Activated naive CD4-positive, alpha-beta T cell treated with anti-CD3 and anti-CD28 coated beads, Interleukin-2, amount 10 ng/mL, durations not matched to agents 5 hours and 36 hours (primary cell): ENCODE data around the gene ZFY. TPM values are rescaled to one million over a fixed set of nuclear protein-coding genes. Genes with fewer than 3 reads are reported as not detected.

Experiments used
- total RNA-seq, 2 experiments: library from RNA; stranded (reverse); gene quantifications; one replicate each; pipeline ENCODE4 v1.2.3, GENCODE V29; 2021

ZFY gene
- 10 to 100 TPM; 16.2 to 18.5 TPM for total RNA-seq

GRCh38 chrY:2934861-2935715, at the start of gene ZFY:
Gene ZFY, plus strand, starts transcription at chrY:2935381. Its CDS starts 18,556 bp downstream, at chrY:2953937.

Other genes with a start within 250 kb of the ZFY start
- not detected for gene SRY, start 147.7 kb upstream of the ZFY start, total RNA-seq
- gene RPS4Y1, start 93.8 kb upstream of the ZFY start, total RNA-seq: 100 to 1,000 TPM; 399 to 408 TPM